HL-60 (cell line): ENCODE measurements around the gene CNTD1.
A peak's percentile ranks its signal among the peaks of the same experiment; 100 is the strongest.

Experiments
- DNase-seq, 2 experiments: peaks; one replicate each; pipeline ENCODE4 v3.0.0-alpha.2; 2010 to 2020; ENCODE audit warnings: low read depth in 1 of 2, low spot score in 1 of 2
- H3K27ac ChIP-seq: fragments of 250-450 bp; sonication (Bioruptor Pico); replicated peaks from 2 replicates; pipeline ENCODE4 v1.5.1; 2020; ENCODE audit warnings: mild to moderate bottlenecking, moderate library complexity
- H3K27me3 ChIP-seq: fragments of 250-450 bp; sonication (Bioruptor Pico); 2 replicates; pipeline ENCODE4 v1.5.1; 2021; ENCODE audit warnings: mild to moderate bottlenecking, moderate library complexity; ENCODE audit not compliant: insufficient read depth, poor library complexity, severe bottlenecking
- H3K4me3 ChIP-seq: replicated peaks from 2 replicates; pipeline ENCODE4 v1.5.1; 2011; ENCODE audit warnings: mild to moderate bottlenecking, control low read depth, low read length; ENCODE audit not compliant: insufficient read depth
- GABPA ChIP-seq: IDR thresholded peaks from 2 replicates; pipeline ENCODE4 v1.6.1; 2012; ENCODE audit warnings: low read depth
- POLR2AphosphoS5 ChIP-seq: IDR thresholded peaks from 2 replicates; pipeline ENCODE4 v1.6.1; 2012; ENCODE audit warnings: low read depth
- SPI1 ChIP-seq: IDR thresholded peaks from 2 replicates; pipeline ENCODE4 v1.6.1; 2012; ENCODE audit warnings: low read depth, mild to moderate bottlenecking, borderline replicate concordance
- TF ChIP-seq, protein P1 (sequence below): IDR thresholded peaks from 2 replicates; pipeline ENCODE4 v1.6.1; 2012; ENCODE audit warnings: low read depth; ENCODE audit not compliant: insufficient replicate concordance
- TF ChIP-seq, protein P2 (sequence below): IDR thresholded peaks from one replicate; pipeline ENCODE4 v1.5.1; 2011; ENCODE audit warnings: low read length, control low read depth, inconsistent platforms; ENCODE audit not compliant: insufficient read depth

The CNTD1 gene

DNA sequence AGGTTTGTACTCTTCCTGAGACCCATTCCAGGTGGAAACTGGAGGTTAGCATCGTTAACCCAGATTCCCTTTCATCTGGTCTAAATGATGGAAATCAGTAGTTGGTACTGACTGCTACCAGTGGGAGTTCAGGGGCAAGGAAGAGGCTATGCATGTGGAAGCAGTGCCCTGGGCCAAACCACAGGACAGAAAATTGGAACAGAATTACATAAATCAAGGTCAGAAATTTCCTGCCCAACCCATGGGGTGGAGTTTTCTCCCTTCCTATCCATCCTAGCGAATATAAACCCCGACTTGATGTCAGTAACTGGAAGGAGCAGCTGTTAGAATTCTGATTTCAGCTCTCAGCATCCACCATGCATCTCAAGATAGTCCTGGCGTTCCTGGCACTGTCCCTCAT lies 45.6 kb downstream of the CNTD1 start, which contains the start of gene AOC2:
TSS of gene AOC2 (plus strand) at position 310 of the 400 bp plus-strand sequence. CDS start at position 357, 47 bp downstream.
- no peak for DNase-seq
- H3K27ac ChIP-seq, result no peak within 1 kb of the TSS
- H3K4me3 ChIP-seq, result no peak within 1 kb of the TSS
- TF ChIP-seq, protein P1, sequence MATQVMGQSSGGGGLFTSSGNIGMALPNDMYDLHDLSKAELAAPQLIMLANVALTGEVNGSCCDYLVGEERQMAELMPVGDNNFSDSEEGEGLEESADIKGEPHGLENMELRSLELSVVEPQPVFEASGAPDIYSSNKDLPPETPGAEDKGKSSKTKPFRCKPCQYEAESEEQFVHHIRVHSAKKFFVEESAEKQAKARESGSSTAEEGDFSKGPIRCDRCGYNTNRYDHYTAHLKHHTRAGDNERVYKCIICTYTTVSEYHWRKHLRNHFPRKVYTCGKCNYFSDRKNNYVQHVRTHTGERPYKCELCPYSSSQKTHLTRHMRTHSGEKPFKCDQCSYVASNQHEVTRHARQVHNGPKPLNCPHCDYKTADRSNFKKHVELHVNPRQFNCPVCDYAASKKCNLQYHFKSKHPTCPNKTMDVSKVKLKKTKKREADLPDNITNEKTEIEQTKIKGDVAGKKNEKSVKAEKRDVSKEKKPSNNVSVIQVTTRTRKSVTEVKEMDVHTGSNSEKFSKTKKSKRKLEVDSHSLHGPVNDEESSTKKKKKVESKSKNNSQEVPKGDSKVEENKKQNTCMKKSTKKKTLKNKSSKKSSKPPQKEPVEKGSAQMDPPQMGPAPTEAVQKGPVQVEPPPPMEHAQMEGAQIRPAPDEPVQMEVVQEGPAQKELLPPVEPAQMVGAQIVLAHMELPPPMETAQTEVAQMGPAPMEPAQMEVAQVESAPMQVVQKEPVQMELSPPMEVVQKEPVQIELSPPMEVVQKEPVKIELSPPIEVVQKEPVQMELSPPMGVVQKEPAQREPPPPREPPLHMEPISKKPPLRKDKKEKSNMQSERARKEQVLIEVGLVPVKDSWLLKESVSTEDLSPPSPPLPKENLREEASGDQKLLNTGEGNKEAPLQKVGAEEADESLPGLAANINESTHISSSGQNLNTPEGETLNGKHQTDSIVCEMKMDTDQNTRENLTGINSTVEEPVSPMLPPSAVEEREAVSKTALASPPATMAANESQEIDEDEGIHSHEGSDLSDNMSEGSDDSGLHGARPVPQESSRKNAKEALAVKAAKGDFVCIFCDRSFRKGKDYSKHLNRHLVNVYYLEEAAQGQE, result no peak
- TF ChIP-seq, protein P2, sequence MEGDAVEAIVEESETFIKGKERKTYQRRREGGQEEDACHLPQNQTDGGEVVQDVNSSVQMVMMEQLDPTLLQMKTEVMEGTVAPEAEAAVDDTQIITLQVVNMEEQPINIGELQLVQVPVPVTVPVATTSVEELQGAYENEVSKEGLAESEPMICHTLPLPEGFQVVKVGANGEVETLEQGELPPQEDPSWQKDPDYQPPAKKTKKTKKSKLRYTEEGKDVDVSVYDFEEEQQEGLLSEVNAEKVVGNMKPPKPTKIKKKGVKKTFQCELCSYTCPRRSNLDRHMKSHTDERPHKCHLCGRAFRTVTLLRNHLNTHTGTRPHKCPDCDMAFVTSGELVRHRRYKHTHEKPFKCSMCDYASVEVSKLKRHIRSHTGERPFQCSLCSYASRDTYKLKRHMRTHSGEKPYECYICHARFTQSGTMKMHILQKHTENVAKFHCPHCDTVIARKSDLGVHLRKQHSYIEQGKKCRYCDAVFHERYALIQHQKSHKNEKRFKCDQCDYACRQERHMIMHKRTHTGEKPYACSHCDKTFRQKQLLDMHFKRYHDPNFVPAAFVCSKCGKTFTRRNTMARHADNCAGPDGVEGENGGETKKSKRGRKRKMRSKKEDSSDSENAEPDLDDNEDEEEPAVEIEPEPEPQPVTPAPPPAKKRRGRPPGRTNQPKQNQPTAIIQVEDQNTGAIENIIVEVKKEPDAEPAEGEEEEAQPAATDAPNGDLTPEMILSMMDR, result no peak
- no peaks in the 10 kb centered on the region for H3K27me3 ChIP-seq

DNA sequence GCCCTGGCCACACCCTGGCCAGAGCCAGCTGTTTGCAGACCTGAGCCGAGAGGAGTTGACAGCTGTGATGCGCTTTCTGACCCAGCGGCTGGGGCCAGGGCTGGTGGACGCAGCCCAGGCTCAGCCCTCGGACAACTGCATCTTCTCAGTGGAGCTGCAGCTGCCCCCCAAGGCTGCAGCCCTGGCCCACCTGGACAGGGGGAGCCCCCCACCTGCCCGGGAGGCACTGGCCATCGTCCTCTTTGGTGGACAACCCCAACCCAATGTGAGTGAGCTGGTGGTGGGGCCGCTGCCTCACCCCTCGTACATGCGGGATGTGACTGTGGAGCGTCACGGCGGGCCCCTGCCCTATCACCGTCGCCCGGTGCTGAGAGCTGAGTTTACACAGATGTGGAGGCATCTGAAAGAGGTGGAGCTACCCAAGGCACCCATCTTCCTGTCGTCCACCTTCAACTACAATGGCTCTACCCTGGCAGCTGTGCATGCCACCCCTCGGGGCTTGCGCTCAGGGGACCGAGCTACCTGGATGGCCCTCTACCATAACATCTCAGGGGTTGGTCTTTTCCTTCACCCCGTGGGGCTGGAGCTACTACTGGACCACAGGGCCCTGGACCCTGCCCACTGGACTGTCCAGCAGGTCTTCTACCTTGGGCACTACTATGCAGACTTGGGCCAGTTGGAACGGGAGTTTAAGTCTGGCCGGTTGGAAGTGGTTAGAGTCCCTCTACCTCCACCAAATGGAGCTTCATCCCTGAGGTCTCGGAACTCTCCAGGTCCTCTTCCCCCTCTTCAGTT lies 46.3 kb downstream of the CNTD1 start:
- Histone ChIP-seq H3K4me3 (no peak overlapping the region), H3K27me3 (no peaks in the 10 kb centered on the region), H3K27ac (no peak overlapping the region)
- no peak for DNase-seq
- TF ChIP-seq, protein P1, result no peak
- peak; percentile 26; the same call in 1 of the 2 replicates for TF ChIP-seq POLR2AphosphoS5
- TF ChIP-seq GABPA, result no peak
- TF ChIP-seq SPI1, result no peak

DNA sequence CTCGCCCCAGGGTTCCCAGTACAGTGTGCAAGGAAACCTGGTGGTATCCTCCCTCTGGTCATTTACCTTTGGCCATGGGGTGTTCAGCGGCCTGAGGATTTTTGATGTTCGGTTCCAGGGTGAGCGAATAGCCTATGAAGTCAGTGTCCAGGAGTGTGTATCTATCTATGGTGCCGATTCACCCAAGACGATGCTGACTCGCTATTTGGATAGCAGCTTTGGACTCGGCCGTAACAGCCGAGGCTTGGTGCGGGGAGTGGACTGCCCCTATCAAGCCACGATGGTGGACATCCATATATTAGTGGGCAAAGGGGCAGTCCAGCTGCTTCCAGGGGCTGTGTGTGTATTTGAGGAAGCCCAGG lies 46.9 kb downstream of the CNTD1 start:
- DNase-seq, result no peak
- peak; percentile 4; the same call in 1 of the 2 replicates for TF ChIP-seq POLR2AphosphoS5
- no peak for TF ChIP-seq GABPA
- no peak overlapping the region for H3K4me3 ChIP-seq
- H3K27ac ChIP-seq, result no peak overlapping the region
- no peaks in the 10 kb centered on the region for H3K27me3 ChIP-seq

DNA sequence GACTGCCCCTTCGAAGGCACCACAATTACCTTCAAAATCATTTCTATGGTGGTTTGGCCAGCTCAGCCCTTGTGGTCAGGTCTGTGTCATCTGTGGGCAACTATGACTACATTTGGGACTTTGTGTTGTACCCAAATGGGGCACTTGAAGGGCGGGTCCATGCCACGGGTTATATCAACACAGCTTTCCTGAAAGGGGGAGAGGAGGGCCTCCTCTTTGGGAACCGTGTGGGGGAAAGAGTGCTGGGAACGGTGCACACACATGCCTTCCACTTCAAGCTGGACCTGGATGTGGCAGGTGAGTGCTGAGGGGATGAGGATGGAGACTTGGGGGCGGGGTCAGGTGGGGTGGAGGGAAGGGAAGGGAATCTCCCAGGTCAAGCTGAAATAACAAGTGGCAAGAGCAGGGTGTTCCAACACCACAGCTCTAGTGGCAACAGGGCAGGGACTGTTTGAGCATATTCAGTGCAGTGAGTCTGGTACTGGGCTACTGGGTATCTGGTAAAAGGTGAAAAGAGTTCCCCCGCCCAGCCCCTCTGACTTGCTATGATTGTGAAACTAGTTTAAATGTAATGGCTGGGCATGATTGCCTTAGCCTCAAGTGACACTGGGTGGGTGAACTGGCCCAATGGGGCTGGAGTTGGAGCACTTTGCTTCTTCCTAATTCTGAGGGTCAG lies 47.4 kb downstream of the CNTD1 start:
- Histone ChIP-seq H3K27me3 (no peaks in the 10 kb centered on the region), H3K4me3 (no peak overlapping the region), H3K27ac (no peak overlapping the region)
- TF ChIP-seq GABPA, result no peak
- TF ChIP-seq, protein P1, result no peak
- TF ChIP-seq SPI1, result no peak
- TF ChIP-seq, protein P2, result no peak
- TF ChIP-seq POLR2AphosphoS5, result no peak
- no peak for DNase-seq
